Activated naive CD4-positive, alpha-beta T cell treated with Interleukin-2 at 50 U/mL for 16 hours (primary cell): ENCODE data around the gene FBN2.

Experiments
- DNase-seq: peaks from one replicate; pipeline ENCODE4 v3.0.0-alpha.2; 2020

The FBN2 gene

DNA sequence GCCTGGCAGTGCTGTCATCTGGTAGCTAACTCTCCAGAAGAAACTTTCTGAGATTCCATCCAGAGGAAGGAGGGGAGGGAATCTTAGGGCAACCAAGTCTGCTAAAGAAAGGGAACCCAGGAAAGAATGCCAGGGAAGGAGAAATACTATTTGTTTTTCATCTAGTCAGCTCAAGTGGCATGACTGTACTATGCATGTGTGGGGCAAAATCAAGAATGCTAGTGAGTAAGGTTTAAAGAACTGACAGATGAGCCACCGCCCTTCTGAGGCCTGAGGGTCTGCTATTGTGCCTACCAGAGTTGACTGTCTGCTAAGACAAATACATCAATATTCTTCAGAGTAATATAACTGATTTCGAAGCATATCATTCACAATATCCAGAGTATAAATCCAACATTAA lies 250.3 kb downstream of the FBN2 start:
- DNase-seq, result no peak

DNA sequence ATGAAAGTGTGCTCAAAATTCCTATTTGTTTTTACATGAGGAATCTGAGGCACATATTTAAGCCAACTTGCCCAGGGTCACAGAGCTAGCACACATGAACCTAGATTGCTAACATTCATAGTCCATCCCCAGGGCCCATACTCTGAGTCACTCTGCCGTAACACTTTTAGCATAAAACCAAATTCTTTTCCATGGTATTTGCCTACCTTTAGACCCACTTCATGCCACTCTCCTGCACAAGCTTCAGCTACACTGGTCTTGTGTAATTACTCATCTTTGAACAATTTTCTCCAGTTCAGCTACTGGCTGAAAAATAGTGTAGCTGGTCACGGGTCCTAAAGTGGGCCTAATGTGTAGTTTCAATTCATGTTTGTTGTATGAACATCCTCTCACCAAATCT lies 253.8 kb downstream of the FBN2 start:
- no peak for DNase-seq

DNA sequence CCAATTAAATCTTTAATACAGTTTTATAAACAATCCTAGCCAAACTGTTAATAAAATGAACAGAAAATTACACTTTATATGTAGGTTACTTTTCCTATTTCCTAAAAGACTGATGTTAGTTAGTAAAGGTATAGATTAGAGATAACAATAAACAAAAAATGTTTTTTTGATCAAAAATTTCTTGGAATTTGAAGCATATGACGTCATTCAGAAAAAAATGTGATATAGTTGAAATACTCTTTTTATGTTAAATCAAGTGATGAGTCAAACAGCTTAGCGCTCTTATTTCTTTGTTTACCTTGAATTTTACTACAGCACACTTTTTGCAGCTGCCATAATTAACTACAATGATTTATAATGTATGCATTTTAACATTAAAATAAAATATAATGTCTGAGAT lies 258.7 kb downstream of the FBN2 start:
- DNase-seq, result no peak

DNA sequence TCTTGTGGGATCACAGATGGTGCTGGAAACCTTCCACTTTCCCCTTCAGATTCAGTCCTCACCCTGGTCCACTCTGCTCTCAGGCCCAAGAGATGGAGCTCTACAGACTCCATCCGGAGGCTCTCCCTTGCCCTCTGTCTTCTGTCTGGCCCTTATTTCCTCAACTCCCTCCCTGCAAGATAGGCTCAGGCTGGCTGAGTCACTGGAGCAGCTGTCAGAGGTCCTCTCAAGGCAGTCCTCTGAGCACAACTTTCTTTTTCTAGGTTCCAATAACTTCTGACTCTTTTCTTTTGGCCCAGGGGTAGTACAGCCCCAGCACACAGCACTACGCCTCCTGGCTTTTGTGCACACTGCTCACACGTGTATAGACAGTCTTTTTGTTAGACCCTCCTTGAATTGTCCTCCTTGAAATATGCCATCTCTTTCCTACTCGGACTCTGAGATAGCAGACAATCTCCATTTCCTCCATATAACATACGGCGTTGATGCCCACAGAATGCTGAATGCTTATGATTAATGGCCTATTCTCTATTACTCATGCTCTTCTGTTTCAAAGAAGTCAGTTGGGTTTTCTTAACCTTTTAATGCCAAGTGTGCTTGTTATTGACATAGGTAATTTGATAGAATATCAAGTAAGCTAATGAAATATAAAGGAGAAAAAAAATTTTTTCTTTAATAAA lies 261.4 kb downstream of the FBN2 start:
- DNase-seq, result no peak

DNA sequence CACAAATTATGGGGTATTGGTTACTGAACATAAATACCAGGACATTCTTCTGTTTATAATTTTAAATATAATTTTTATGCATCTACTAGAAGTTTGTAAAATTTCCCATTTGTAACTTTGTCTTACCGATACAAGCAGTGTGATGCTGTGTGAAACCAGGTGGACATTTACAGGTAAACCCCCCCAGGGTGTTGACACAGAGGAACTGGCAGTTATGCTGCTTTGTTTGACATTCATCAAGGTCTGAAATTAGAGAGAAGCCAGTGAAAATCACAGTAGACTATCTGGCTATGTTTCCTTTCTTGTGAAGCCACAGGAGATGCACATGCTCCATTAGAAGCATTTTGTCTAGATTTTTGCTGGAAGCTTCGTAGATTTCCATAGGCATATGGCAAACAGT lies 263.6 kb downstream of the FBN2 start:
- no peak for DNase-seq

DNA sequence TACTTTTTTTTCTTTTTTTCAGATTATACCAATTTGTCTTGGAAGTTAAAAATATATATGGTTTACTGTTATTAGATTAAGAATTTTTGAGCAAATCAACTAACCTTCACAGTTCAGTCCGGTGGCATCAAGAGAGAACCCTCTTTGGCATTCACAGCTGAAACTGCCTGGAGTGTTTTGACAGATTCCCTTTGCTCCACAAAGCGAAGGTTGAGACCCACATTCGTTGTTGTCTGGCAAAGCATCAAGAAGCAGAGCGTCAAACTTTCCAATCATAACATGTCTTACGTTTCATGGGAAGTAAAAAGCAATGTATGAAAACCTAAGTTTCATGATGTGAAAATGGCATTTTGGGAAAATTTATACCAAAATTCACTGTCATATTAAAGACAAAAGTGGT lies 264.3 kb downstream of the FBN2 start:
- no peak for DNase-seq

DNA sequence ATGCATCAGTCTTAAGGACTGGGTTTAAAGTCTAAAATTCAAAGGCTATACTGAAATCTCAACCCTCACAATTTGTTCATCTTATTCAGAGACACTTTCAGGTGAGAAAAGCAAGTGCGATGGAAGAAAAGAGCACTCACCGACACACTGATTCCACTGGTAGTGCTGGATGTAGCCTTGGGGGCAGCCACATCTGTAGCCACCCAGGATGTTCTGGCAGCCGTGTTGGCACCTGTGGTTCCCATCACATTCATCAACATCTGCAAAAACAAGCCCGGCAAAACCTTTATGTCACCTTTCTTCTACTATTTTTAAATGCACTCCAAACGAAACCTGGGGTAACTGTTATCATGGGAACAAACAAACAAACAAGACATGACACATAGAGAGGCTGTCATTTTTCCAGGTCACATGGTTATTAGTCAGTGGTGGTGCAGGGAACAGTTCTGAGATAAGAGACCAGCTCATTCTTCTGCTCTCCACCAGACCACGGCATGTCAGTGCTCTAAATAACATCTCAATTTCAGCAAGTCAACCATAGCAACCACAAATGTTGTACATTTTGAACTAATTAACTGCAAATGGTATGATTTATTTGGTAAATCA lies 266.1 kb downstream of the FBN2 start:
- no peak for DNase-seq

DNA sequence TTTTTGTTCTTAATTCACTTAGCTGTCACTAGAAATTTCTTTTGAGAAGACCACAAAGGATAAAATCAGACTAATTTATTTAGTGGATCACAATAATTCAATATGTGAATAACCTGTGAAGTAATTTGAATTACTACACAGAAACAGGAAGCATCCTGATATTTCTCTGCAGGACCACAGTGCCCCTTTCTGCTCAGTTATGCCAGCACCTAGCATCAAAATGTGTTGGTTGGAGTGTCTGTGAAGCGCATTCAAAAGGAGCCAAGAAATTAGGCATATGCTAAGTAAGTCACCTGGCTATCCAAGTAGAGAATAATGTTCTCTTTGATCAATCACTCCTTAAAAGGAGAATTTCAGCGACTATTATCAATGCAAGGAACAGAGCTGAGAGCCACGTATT lies 267.0 kb downstream of the FBN2 start:
- DNase-seq, result no peak

DNA sequence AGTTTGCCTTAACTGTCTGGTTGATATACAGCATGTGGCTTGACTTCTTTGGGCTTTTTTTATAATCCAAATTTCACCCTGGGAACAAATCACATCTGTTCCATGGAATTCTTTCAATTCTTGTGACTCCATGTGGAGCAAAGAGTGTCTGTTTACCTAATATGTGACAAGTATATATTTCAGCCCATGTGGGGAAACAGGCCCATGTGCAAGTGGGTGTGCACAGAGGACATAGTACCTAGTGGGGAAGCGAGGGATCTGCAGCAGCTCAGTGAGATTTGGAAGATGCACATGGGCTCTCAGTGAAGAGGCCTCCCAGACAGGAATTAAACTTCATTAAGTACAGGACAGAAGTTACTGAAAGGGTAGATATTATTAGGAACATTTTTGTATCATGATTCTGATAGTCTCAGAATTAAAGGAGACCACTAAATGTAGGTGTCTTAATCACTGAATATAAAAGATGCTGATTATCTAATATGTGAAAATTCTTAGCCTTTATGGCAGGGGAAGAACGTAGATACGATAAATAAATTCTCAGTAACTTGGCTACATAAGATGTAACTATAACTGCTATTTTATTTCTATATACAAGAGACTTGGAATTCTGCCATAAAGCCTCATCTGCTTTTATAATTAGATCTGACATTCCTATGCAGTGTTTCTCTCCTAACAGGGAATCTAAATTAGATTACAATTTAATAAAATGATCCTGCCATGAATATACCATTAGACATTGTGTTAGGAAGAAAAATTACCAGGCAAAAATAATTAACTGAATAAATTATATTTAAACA lies 273.3 kb downstream of the FBN2 start:
- DNase-seq, result no peak

DNA sequence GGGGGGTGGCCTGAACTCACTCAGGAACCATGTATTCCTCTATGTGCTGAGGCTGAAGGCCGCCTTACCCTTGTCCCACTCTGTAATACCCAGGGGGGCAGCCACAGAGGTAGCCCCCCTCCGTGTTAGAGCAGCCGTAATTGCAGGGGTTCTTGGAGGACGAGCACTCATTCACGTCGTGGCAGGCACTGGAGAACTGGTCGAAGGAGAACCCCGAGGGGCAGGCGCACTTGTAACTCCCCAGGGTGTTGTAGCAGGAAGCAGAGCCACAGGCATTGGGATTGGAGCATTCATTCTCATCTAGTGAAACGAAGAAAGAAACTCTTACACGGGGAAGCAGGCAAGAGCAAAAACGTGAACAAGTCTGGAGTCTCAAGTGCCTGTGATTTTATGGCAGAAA lies 274.7 kb downstream of the FBN2 start:
- DNase-seq, result no peak

DNA sequence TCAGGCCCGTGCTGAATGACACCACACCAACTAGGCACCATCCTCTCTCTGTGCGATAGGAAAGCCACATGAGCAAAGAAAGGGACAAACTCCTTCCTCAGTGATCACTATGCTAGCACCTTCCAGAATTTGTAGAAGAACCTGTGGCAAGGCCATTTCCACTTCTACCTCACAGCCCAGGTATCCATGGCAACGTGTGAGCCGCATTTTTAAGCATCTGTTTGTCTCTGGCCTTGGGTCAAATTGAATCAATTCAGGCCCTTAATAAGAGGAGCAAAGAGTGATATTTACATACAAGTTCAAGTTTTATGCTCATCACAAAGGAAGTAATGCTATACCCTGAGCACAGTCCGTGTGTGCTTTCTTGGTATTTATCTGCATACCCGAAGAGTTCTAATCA lies 275.1 kb downstream of the FBN2 start:
- no peak for DNase-seq

DNA sequence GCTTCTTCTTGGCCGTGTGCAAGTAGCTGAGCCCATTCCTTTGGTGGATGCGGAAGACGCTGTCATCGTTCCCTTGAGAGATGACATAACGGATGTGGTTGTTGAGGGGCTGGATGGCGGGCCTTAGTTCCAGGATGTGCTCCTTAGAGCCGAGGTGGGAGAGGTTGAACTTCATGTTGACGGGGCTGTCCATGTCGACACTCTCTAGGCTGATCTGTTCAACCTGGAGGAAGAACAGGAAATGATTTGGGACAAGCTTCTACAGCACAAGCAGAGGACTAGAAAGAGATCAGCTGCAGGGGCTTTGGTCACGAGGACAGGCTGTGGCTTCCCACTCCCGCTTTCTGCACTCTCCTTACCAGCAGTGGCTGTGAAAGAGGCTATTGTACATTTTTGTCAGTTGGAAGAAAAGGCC lies 278.4 kb downstream of the FBN2 start:
- no peak for DNase-seq

DNA sequence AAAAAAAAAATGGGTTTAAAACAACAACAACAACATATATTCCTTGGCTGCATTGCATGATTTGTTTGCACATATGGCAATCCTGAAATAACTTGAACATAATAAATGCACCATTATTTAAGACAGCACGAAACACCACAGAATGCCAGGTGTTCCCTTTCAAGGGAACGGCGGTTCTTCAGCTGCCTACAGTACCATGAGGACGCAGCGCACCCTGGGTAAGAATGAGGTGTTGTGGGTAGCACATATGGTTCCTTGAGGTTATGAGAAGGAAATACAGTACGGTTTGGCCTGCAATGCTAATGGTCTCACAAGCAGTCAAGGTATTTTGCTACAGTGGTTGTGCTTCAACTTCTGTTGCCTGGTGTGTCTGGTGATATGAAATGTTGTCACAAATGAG lies 279.7 kb downstream of the FBN2 start:
- DNase-seq, result no peak

DNA sequence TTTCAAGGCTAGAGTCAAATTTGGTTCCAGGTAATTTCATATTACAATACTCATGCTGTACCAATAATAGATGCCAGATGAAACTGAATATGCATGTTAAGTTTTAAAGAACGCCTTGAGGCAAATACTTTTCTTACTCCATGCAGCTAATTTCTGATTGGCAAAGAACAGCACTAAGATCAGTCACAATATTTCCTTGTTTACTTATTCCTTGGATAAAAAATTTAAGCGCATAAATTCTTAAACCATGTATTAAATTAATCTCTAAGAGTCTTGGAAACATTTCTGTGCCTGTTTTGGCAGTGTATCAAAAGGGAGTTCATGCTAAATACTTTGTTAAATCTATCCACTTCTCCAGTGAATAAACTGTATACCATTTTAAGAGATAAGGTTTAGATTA lies 281.0 kb downstream of the FBN2 start:
- no peak for DNase-seq

DNA sequence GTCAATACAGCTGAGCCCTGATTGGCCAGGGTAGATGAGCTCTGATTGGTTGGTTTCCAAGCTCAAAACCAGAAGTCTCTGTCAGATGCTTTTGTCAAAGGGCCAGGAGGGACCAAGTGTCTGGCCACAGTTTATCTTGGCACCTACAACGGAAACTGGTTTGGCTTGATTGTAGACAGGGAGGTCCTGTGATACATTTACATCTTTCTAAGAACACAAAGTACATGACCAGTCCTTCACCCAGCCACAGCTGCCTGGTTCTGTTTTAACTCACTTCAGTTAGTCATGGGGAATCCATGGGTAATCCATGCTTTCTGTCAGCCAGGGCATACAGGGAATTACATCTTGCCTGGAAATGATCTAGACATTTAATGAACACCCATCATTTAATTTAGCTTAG lies 283.3 kb downstream of the FBN2 start:
- no peak for DNase-seq

DNA sequence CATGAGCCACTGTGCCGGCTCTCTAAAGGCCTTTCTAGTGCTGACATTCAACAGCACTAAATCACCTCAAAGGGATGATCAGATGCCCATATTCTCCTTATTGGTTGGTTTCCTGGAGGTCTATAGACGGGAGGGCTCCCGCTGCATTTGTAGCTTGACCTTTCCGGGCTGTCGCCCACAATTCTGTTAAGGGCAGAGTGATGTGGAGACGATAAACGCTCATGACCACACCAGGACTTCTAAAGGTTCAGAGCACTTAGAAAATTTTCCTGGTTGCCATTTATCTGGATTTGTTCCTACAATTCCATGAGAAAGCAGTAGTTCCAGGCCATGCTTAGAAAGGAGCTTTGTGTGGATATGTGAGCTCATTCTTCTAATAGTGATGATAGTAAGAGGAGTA lies 284.2 kb downstream of the FBN2 start:
- DNase-seq, result no peak

DNA sequence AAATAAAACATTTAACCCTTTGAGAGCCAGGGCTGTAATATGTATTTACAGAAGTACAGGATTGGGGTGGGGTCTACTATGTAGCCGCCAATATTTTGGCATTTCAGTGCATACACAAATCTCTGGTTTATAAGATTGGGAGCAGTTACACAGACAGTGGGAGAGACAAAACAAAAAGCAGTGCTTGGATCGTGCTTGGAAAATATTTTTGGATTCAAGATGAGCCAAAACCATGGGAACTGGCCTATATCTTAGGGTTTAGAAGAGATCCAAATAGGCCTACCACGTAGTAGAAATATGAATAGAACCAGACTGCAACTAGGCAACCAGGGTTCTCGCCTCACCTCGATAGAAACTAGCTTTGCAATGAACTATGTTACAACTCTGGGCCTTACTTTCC lies 284.9 kb downstream of the FBN2 start:
- no peak for DNase-seq

DNA sequence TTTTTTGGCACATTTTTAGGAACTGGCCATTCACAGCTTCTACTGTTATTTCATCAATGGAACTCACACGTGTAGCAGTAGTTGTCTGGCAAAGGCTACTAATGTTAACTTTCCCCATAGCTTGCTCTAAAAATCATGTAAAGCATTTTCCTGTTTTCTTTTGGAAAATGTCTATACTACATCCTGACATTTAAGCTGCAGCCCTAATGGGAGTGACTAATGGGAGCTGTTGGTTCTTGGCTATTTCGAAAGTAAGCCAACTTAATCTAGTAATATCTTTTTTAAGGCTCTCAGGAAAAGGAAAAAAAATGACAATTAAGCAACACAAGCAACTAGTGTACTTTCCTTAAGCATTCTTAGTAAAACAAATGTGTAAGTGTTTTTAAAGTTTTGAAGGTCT lies 285.3 kb downstream of the FBN2 start:
- no peak for DNase-seq

DNA sequence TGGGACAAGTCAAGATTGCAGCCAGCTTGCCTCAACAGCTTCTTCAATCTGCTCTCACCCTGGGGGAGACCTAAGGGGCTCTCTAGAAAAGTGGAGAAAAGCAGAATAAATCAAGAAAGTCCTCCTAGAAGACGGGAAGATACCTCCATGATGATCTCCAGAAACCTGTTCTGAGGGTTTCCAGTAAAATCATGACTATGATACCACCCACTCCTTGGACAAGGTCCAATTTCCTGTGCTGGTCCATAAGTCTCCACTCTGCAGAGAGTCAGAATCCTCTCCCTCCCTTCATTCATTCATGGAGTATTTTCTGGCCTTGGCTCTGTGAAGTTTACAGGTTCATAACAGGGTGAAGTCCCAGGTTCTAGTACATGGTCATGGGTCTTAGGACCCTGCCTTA lies 285.8 kb downstream of the FBN2 start:
- no peak for DNase-seq

DNA sequence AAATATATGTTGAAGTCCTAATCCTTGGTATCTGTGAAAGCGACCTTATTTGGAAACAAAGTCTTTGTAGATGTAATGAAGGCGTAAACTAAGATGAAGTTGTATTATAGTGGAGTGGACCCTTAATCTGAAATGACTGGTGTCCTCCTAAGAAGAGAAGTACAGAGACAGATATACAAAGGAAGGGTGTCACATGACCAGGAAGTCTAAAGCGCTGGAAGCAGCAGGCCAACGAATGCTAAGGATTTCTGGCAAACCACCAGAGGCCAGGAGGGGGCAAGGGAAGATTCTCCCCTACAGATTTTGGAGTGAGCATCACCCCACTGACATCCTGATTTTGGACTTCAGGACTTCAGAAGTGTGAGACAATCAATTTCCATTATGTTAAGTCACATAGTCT lies 292.1 kb downstream of the FBN2 start:
- DNase-seq, result no peak

DNA sequence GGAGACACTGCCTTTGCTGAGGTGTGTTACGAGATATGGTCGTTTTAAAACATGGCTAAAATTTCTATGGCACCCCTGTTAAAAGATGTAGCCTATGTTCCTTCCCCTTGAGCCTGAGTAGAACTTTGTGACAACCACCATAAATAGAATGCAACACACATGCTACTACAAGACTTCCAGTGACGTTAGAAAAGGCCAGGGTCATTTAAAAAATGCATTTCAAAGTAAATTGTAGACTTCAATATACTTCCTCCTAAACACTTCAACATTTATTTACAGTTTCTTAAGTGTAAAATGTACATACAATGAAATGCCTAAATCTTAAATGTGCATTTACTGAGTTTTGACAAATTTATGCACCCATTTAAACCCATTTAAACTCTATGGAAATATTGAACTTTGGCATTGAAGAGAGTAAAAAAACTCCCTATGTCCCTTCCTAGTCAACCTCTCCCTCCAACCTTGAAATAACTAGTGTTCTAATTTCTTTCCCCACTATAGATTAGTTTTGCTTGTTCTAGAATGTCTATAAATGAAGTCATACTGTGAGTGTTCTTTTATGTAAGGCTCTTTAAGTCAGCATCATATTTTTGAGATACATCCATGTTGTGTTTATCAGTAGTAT lies 294.0 kb downstream of the FBN2 start:
- DNase-seq, result no peak

DNA sequence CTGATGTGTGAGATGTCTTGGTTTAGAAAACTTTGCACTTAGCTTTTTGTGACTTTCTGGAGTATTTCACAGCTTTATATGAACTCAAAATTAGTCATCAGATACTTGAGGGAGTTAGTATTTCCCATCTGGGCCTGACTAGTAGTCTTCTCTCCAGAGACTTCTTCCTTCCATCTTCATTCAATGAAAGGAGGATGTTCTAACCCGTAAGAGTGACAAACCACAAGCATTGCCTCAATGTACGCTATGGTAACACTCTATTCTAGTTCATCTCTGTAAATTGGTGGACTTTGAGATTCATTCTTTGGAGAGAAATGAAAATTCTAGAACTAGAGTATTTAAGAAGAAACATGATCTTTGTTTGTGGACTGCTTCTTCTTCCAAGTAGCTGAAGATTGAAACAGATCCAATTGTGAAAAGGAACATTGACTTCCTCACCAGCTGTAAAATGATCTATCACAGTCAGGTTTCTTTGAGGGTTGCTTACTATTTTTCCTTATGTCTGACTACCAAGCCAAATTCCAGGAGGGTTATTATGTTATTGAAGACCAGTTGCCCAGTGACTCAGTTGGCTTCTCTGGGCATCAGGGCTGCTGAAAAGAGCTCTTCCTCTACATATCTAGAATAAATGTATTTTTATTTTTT lies 296.9 kb downstream of the FBN2 start:
- DNase-seq, result no peak

DNA sequence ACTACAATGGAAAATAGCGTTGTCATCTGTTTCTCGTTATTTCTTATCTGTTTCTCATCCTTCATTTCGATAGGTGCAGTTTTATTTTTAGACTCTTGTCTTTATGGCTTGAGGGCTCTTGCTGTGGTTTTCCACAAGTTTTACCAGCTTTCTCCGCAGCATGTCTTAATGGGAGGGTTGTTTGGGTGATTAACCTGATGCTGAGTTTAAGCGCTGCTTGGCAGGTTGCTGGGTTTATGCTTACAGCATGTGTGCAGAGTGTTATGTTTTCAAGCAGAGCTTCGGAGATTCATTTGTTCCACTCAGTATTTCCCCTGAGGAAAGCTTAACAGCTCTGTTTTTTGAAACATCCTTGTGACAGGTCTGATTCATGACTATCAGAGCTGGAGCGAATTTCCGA lies 300.5 kb downstream of the FBN2 start:
- no peak for DNase-seq

DNA sequence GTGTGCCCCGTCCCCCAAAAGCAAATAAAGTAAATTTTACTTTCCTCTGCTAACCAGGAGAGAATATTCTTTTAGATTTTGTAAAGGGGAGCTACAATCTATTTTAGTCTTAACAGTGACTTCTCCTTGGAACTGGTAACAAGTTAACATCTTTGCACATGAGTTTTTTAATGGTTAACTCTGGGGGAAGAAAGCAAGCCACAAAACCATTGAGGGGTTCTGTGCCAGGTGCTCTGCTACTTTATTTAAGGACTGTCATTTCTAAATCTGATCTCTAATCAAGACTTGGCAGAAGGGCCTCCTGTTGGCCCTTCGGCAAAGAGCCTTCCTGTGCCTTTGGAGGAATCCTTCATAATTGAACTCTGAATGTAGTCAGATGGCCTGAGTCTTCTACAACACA lies 301.0 kb downstream of the FBN2 start:
- no peak for DNase-seq
